ENCODE measurements around the gene CCDC39.

The CCDC39 gene

DNA sequence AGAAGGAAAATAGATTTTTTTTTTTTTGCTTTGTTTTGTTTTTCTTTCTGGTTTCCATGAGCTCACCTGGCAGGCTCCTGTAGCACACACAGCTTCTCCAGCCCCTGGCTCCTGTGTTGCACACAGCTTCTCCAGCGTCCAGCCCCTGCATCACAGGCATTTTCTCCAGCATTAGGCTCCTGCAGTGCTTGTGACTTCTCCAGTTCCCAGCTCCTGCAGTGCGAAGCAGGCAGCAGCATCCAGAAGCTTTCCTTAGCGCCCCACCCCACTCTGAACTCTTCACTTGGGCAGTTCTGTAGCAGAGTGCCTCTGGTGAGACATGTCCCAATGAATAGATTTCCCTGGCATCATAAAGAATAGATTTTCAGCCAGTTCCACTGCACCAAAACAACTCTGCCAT lies 5.5 kb upstream of the CCDC39 start:
- H3K4me3 ChIP-seq = no peak overlapping the region
- H3K27me3 ChIP-seq = peaks cover 5% of the 10 kb centered on the region
- H3K9me3 ChIP-seq = peaks cover 3% of the 10 kb centered on the region
- no peaks in the 10 kb centered on the region for H4K20me1 ChIP-seq
- H3K4me2 ChIP-seq = no peak overlapping the region
- no peak for TF ChIP-seq Cebpa-rat (IDR thresholded peaks at IDR 0.05)
- no peak overlapping the region for H3K27ac ChIP-seq
- no peaks in the 10 kb centered on the region for H3K36me3 ChIP-seq
- H3K4me1 ChIP-seq = no peaks in the 10 kb centered on the region
- no peak overlapping the region for H3K9ac ChIP-seq

DNA sequence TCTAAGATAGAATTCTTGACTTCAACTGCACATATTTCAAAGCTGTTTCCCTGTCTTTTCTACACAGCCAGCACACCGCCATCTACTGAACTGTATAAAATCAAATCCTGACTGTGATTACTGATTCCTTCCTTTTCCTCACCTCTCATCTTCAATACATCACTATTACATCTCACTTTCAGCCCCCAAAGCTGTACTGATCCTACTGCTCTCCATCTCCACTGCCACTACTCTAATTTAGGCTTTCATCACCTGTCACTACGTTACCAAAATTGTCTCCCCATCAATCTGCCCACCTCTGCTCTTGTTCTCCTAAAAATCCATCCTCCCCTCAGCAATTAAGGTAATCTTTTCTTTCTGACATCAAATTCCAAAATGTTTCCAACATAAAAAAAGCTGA lies 4.5 kb upstream of the CCDC39 start:
- no peaks in the 10 kb centered on the region for H4K20me1 ChIP-seq
- peaks cover 12% of the 10 kb centered on the region for H3K9me3 ChIP-seq
- no peaks in the 10 kb centered on the region for H3K36me3 ChIP-seq
- H3K27ac ChIP-seq = no peak overlapping the region
- H3K4me2 ChIP-seq = no peak overlapping the region
- H3K27me3 ChIP-seq = peaks cover 15% of the 10 kb centered on the region
- TF ChIP-seq Cebpa-rat (IDR thresholded peaks at IDR 0.05) = no peak
- no peak overlapping the region for H3K4me3 ChIP-seq
- H3K9ac ChIP-seq = no peak overlapping the region
- peaks cover 6% of the 10 kb centered on the region; the same call in 1 of the 2 replicates for H3K4me1 ChIP-seq

DNA sequence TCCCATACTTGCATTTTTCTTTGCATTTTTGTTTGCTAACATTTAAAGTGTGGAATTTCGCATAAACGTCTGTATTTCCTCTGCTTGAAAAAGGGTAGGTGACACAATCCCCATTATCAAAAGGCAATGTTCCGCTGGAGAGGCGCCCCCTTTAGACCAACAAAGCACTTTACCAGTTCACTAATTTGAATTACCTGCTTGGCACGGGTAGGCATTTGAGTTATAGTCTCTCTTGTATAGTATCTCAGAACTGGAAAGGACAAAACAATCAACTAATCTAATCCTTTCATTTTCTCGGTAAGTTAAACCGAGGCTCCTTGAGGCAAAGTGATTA lies 775 bp upstream of the CCDC39 start:
- H3K4me2 ChIP-seq = no peak overlapping the region
- no peak for TF ChIP-seq Cebpa-rat (IDR thresholded peaks at IDR 0.05)
- H3K4me1 ChIP-seq = peaks cover 6% of the 10 kb centered on the region; the same call in 1 of the 2 replicates
- peaks cover 25% of the 10 kb centered on the region for H3K27me3 ChIP-seq
- no peaks in the 10 kb centered on the region for H4K20me1 ChIP-seq
- H3K27ac ChIP-seq = no peak overlapping the region
- peaks cover 12% of the 10 kb centered on the region for H3K9me3 ChIP-seq
- H3K9ac ChIP-seq = no peak overlapping the region
- no peak overlapping the region for H3K4me3 ChIP-seq
- H3K36me3 ChIP-seq = no peaks in the 10 kb centered on the region

DNA sequence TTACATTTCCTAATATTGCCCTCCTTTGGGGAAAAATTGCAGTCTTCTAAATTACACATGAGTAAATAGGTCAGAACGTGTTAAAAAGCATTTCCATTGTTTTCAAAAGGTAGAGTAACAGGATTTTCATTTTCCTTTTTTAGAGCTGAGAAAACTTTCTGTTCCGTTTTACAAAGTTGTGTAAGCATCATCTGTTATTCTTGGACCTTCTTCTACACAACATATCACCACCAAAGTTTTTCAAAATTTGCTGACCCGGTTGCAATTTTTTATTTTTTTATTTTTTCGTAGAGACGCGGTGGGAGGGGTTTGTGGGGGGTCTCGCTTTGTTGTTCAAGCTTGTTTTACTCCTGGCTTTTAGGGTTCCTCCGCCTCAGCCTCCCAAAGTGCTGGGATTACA lies 1.1 kb downstream of the CCDC39 start:
- TF ChIP-seq Cebpa-rat (IDR thresholded peaks at IDR 0.05) = no peak
- no peak overlapping the region for H3K4me3 ChIP-seq
- H3K4me1 ChIP-seq = peaks cover 6% of the 10 kb centered on the region; the same call in 1 of the 2 replicates
- H4K20me1 ChIP-seq = no peaks in the 10 kb centered on the region
- peaks cover 12% of the 10 kb centered on the region for H3K9me3 ChIP-seq
- no peaks in the 10 kb centered on the region for H3K36me3 ChIP-seq
- no peak overlapping the region for H3K4me2 ChIP-seq
- peaks cover 25% of the 10 kb centered on the region for H3K27me3 ChIP-seq
- H3K27ac ChIP-seq = no peak overlapping the region
- no peak overlapping the region for H3K9ac ChIP-seq

DNA sequence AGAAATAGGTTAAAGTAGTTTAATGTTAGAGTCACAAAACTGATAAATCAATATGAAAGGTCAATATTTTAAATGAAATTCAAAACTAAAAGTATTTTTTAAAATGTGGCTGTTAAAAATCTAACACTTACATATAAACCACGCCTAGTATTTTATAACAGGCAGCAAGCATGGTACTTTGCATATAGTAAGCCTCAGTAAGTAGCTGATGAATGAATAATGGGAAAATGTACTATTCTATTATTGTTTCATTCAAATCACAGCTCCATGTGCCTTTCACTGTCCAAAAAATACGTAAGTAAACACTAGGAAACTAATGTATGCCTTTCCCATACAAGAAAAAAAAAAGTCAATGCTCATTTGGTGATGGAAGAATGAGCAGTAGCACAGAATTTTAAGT lies 17.8 kb downstream of the CCDC39 start:
- Histone ChIP-seq H3K4me3 (no peak overlapping the region), H3K27me3 (no peaks in the 10 kb centered on the region), H3K9ac (no peak overlapping the region), H3K27ac (no peak overlapping the region), H3K4me1 (no peaks in the 10 kb centered on the region), H3K9me3 (no peaks in the 10 kb centered on the region), H4K20me1 (no peaks in the 10 kb centered on the region), H3K36me3 (no peaks in the 10 kb centered on the region), H3K4me2 (no peak overlapping the region)
- TF ChIP-seq Cebpa-rat (IDR thresholded peaks at IDR 0.05) = no peak

DNA sequence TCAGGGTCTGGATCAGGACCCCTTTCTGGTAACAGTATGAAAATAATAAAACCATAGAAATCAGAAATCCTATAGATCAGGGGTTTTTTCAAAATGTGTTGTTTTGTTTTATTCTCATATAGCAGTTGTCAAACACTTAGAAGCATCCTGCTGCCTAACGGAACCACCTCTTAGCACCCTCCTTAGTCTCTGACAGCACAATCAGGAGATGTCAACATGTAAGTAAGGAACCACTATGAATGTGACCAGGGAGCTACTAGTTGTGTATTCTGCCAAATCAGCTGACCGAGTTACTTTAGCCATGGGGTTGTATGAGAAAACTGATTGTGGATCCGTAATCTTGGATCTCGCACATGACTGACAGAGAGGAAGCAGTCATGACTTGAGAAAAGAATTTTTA lies 22.2 kb downstream of the CCDC39 start:
- H3K27ac ChIP-seq = no peak overlapping the region
- TF ChIP-seq Cebpa-rat (IDR thresholded peaks at IDR 0.05) = no peak
- H3K9ac ChIP-seq = no peak overlapping the region
- H3K4me3 ChIP-seq = no peak overlapping the region
- no peaks in the 10 kb centered on the region for H3K4me1 ChIP-seq
- no peaks in the 10 kb centered on the region for H3K36me3 ChIP-seq
- H3K27me3 ChIP-seq = no peaks in the 10 kb centered on the region
- H4K20me1 ChIP-seq = no peaks in the 10 kb centered on the region
- no peak overlapping the region for H3K4me2 ChIP-seq
- no peaks in the 10 kb centered on the region for H3K9me3 ChIP-seq

DNA sequence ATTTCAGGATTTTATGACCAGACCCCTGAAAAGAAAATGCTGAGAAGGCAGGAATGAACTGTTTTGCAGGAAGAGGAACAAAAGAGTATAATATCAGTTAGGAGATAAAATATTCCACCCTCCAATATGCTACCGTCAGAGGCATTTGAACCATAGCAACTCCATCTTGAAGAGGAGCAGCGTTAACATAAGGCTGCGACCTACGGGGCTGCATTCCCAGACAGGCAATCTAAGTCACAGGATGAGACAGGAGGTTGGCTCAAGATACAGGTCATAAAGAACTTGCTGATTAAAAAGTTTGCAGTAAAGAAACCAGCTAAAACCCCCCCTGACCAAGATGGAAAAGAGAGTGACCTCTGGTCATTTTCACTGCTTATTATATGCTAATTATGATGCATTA lies 22.9 kb downstream of the CCDC39 start:
- Histone ChIP-seq H3K27ac (no peak overlapping the region), H3K36me3 (no peaks in the 10 kb centered on the region), H3K4me1 (no peaks in the 10 kb centered on the region), H3K4me2 (no peak overlapping the region), H3K27me3 (no peaks in the 10 kb centered on the region), H3K9me3 (no peaks in the 10 kb centered on the region), H4K20me1 (no peaks in the 10 kb centered on the region), H3K4me3 (no peak overlapping the region), H3K9ac (no peak overlapping the region)
- no peak for TF ChIP-seq Cebpa-rat (IDR thresholded peaks at IDR 0.05)

DNA sequence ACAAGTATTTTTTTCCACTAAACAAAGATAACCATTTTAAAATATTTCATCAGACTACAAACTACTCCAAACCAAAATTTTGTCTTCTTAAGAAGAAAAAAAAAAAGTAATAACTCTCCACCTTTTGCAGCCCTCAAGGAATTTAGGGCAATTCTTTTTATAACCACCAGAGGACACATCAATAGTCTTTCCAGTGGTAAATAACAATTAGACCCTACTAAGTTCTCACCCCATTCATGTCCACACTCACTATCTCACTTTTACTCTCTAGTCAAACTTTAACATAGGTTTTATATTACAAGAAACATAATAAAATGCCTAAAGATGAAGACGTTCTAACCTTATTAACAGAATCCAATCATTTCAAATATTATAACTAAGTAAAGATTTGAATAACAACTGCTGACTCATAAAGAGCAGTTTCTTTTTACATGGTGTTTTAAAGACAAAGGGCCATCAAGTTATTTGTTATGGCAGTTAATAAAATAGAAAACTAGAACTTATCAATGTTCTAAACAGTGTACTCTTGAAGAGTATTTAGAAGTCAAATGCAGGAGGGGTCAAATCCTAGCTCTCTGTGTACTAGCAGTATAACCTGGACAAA lies 33.0 kb downstream of the CCDC39 start:
- Histone ChIP-seq H3K27ac (no peak overlapping the region), H4K20me1 (no peaks in the 10 kb centered on the region), H3K4me1 (no peaks in the 10 kb centered on the region), H3K27me3 (no peaks in the 10 kb centered on the region), H3K9ac (no peak overlapping the region), H3K9me3 (no peaks in the 10 kb centered on the region), H3K36me3 (no peaks in the 10 kb centered on the region), H3K4me3 (no peak overlapping the region), H3K4me2 (no peak overlapping the region)
- TF ChIP-seq Cebpa-rat (IDR thresholded peaks at IDR 0.05) = no peak

DNA sequence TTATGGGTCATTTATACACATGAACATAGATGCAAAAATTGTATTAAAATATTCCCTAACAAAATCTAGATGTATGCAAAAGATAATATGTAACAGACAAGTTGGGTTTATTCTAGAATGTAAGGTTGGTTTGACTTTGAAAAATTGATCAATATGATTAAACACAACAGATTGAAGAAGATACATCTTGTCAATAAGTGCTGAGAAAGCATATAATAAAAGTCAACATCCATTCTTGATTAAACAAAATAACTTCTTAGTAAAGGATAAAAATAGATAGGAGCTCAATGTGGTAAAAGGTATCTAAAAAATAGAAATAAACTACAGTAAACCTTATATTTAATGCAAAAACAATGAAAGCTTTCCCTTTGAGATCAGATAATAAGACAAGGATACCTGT lies 38.3 kb downstream of the CCDC39 start:
- Histone ChIP-seq H3K27me3 (no peaks in the 10 kb centered on the region), H3K4me3 (no peak overlapping the region), H3K9ac (no peak overlapping the region), H3K27ac (no peak overlapping the region), H3K36me3 (no peaks in the 10 kb centered on the region), H4K20me1 (no peaks in the 10 kb centered on the region), H3K9me3 (no peaks in the 10 kb centered on the region), H3K4me2 (no peak overlapping the region), H3K4me1 (no peaks in the 10 kb centered on the region)
- no peak for TF ChIP-seq Cebpa-rat (IDR thresholded peaks at IDR 0.05)

DNA sequence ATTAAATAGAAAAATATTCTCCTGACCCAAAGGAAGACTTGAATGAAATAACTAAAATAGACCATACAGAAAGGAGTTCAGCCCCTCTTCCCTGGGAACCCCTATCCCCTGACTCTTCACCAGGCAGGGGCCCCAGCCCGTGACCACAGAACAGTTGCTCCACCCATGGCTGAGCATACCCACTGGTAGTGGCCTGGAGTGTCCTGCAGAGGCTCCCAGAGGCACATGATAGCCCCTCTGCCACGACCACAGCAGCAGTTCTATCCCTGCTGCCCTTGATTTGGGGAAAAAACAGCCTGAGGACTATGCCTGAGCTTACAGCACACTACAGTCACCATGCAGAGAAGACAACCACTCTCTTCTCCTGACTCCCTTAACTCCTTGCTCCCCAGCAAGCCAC lies 45.6 kb downstream of the CCDC39 start:
- Histone ChIP-seq H3K27ac (no peak overlapping the region), H4K20me1 (no peaks in the 10 kb centered on the region), H3K9me3 (no peaks in the 10 kb centered on the region), H3K4me2 (no peak overlapping the region), H3K9ac (no peak overlapping the region), H3K36me3 (no peaks in the 10 kb centered on the region), H3K27me3 (no peaks in the 10 kb centered on the region), H3K4me3 (no peak overlapping the region), H3K4me1 (no peaks in the 10 kb centered on the region)
- no peak for TF ChIP-seq Cebpa-rat (IDR thresholded peaks at IDR 0.05)

DNA sequence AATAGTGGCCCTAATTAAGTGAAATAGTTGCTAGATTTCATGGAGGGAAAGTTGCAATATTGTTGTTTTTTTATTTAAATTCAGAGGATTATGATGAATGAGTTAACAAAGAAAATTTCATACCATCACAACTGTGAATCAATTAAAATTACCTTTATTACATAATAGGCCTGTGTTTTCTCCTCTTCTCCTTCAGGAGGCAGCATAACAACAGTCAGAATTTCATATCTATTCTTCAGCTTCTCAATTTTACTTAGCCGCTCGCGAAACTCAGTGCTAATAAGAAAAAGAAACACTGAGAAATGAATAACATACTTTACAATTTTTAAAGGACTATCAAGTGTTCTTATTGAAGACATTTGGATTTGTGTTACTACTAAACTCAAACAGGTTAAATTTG lies 48.0 kb downstream of the CCDC39 start:
- H3K36me3 ChIP-seq = peaks cover 6% of the 10 kb centered on the region
- H3K9me3 ChIP-seq = no peaks in the 10 kb centered on the region
- no peak overlapping the region for H3K9ac ChIP-seq
- H3K27me3 ChIP-seq = no peaks in the 10 kb centered on the region
- H3K27ac ChIP-seq = no peak overlapping the region
- TF ChIP-seq Cebpa-rat (IDR thresholded peaks at IDR 0.05) = no peak
- no peaks in the 10 kb centered on the region for H4K20me1 ChIP-seq
- no peaks in the 10 kb centered on the region for H3K4me1 ChIP-seq
- H3K4me2 ChIP-seq = no peak overlapping the region
- H3K4me3 ChIP-seq = no peak overlapping the region
